Measurements from ENCODE around the gene MID1.

DNA sequence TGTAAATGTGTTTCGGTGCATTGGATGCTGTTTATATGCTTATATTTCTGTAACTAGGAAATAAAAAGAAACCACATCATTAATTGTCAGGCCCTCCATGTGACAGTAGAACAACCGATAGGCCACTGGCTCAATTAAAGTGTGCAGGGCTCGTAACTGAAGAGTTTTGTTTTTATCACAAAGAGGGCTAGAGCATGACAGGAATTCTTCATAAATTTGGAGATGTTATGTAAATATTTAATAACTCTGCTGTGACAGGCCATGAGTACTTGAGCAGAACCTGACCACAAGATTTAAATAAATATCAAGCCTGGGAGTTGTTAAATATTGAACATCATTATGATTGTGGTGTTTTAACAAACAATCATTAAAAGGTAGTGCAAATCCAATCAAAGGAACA lies 55.9 kb downstream of the MID1 start:
- TF ChIP-seq, protein P1, sequence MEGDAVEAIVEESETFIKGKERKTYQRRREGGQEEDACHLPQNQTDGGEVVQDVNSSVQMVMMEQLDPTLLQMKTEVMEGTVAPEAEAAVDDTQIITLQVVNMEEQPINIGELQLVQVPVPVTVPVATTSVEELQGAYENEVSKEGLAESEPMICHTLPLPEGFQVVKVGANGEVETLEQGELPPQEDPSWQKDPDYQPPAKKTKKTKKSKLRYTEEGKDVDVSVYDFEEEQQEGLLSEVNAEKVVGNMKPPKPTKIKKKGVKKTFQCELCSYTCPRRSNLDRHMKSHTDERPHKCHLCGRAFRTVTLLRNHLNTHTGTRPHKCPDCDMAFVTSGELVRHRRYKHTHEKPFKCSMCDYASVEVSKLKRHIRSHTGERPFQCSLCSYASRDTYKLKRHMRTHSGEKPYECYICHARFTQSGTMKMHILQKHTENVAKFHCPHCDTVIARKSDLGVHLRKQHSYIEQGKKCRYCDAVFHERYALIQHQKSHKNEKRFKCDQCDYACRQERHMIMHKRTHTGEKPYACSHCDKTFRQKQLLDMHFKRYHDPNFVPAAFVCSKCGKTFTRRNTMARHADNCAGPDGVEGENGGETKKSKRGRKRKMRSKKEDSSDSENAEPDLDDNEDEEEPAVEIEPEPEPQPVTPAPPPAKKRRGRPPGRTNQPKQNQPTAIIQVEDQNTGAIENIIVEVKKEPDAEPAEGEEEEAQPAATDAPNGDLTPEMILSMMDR (IDR thresholded peaks at IDR 0.05 in 4 of 5, conservative IDR thresholded peaks at IDR 0.05 in 1 of 5), result no peak
- TF ChIP-seq POLR2A (IDR thresholded peaks at IDR 0.05), result no peak

Measured in gastrocnemius medialis (tissue), 4 donors.